Measurements from ENCODE around the gene A2ML1.
"Not testable (repeated sequence)": the region's sequence is repeated elsewhere in the genome, so short reads cannot be mapped to it uniquely, and the experiment has no call there.

The A2ML1 gene

DNA sequence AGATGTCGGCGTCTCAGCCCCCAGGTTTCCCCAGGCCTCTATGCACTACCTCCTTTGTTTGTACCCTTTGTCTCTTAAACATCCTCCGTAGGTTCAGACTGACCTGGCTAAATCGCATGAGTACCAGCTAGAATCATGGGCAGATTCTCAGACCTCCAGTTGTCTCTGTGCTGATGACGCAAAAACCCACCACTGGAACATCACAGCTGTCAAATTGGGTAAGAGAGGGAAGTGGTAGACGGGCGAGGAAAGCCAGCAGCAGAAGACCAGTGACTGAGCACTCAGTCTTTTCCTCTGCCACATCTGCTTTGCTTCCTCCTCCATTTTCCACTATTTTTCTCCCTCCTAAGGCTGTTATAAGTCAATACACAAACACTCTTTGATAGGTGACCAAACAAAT lies 29.7 kb downstream of the A2ML1 start:
- DNase-seq (ENCODE audit: low read depth in 2 of 2), result no peak

DNA sequence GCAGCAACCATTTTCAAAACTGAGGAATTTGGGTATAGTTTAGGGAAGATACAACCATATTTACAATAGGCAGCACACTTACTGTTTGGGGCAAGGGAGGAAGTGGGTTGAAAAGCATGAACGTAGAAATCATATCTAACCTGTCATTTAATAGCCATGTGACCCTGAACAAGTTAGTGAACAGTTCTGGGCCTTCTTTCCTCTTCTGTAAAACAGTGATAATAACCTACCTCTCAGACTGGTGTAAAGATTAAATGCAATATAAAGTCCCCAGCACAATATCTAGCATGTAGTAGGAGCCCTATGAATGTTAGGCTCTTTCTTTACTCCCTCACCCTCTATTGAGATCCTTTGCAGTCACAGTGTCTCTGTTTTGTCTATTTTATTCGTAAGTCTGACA lies 33.5 kb downstream of the A2ML1 start:
- DNase-seq (ENCODE audit: low read depth in 2 of 2), result no peak

DNA sequence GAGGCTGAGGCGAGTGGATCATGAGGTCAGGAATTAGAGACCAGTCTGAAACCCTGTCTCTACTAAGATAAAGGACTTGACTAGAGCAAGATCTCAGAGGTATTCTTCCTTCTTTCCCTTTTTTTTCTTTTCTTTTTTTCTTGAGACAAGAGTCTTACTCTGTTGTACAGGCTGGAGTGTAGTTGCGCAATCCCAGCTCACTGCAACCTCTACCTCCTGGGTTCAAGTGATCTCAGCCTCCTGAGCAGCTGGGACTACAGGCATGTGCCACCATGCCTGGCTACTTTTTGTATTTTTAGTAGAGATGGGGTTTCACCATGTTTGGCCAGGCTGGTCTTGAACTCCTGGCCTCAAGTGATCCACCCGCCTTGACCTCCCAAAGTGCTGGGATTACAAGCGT lies 37.0 kb downstream of the A2ML1 start:
- DNase-seq (ENCODE audit: low read depth in 2 of 2), result not testable (repeated sequence)

DNA sequence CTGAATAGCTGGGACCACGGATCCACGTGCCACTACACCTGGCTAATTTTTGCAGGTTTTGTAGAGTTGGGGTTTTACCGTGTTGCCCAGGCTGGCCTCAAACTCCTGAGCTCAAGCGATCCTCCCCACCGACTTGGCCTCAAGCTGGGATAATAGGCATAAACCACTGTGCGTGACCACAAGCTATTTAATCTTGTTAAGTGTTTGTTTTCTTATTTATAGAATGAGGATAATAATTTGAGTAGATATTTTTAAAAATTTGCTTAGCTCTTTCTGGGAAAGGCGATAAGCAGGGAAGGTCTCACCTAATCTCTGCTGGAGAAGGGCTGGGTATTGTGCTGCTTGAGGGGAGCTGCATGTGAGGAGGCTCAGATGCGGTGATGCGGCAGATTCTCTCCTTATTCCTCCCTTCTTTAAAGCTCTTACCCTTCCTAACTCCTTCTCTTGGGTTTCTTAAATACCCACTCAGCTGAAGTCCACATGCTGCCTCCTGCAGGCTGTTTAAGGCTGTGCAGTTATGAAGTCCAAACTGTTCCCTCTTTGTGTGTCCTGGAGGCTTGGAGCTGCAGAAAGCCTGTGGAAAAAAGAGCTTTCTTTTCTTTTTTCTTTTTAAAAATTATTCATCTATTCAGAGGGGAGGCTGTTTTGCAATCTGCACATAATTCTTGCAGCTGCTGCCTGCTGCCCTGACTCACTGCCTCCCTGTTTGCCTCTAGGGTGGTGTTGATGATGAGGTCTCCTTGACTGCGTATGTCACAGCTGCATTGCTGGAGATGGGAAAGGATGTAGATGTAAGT lies 37.9 kb downstream of the A2ML1 start:
- DNase-seq (ENCODE audit: low read depth in 2 of 2), result no peak

DNA sequence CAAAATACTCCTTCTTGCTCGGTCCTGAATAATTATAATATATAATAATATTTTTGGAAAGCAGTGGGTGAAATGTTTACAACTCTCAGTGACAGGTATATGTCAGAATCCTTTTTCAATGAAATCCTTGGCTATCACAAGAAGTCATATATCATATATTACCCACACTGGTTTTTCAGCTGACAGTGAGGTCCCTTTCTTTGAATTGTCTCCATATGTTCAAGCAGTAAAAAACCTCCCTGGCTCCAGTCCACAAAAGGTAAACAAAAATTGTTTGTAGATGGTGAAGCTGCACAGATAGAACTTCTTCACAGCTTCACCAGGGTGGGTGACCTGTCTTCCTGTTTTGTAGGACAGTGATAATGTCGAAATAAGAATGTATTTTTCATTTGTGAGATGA lies 44.0 kb downstream of the A2ML1 start:
- no peak for DNase-seq (ENCODE audit: low read depth in 2 of 2)

DNA sequence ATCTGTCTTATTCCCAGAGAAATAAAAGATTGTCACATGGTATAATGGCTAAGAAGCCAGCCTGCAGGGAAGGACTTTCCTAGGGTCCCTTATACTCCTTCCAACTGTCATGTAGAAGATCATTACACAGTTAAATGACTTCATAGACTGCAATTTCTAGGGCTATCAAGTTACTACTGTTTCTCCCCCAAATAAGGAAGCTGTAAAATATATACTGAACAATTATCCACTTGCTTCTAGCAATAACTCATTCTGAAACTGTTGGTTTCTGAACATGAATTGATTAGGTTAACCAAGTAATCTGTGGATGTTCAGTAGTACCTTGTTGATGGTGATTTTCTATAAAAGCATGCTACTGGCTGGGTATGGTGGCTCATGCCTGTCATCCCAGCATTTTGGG lies 44.6 kb downstream of the A2ML1 start:
- DNase-seq (ENCODE audit: low read depth in 2 of 2), result no peak

DNA sequence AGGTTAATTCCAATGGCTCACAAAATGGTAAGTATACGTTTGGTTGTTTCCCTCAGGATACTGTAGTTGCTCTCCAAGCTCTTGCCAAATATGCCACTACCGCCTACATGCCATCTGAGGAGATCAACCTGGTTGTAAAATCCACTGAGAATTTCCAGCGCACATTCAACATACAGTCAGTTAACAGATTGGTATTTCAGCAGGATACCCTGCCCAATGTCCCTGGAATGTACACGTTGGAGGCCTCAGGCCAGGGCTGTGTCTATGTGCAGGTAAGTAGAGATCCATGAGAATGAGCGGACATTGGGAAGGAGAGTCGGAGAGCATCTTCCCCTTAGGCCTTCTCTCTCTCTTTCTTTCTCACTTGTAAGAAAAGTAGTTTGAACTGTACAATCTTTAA lies 45.4 kb downstream of the A2ML1 start:
- DNase-seq (ENCODE audit: low read depth in 2 of 2), result no peak

DNA sequence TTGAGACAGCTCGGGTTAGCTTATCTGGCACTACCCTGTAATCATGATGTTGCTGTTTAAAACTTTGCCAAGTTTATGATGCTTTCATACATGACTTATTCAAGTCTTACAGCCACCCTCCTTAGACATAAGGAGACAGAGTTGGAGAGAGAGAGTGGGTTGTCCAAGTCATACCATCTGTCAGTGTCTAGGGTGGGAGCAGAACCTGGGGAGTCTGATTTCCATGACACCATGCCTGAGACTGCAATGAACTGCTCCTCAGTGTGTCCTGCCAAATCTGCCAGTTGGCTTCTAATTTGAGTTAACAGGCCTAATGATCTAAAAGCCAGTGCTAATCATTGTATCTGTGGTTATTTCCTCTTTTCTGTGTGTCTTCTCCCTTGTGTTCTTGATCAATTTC lies 48.2 kb downstream of the A2ML1 start:
- no peak for DNase-seq (ENCODE audit: low read depth in 2 of 2)

DNA sequence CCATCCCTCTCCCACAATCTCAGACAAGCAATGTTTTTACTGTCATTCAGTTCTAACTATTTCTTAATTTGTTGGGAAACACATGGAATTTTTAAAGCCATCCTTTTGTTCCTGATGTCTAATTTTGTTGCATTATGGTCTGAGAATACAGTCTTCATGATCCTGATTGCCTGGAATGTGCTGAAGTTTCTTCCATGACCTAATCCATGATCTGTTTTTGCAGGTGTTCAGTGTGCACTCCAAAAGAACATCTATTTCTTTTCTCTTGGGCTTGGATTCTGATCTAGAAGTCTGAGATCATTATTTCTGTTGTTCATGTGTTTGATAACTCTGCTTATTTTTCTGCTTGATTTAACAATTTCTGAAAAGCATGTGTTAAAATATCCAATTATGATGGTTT lies 48.6 kb downstream of the A2ML1 start:
- DNase-seq (ENCODE audit: low read depth in 2 of 2), result no peak

DNA sequence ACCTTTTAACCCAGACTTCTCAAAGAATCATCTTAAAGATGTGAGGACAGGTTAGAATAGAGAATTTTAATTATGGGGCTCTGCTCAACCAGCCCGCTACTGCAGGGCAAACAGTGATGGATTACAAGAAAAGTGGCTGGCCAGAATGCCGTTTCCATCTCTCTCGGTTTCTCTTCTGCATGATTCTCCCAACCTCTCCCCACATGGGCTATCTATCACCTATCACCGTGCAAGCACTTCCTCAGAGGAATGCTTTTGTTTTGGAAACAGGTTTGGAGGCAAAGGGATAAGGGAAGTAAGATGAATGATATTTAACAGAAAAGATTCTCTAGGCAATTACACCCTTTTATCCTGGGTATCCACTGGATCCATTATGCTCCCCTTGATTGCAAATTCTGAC lies 54.5 kb downstream of the A2ML1 start:
- no peak for DNase-seq (ENCODE audit: low read depth in 2 of 2)

DNA sequence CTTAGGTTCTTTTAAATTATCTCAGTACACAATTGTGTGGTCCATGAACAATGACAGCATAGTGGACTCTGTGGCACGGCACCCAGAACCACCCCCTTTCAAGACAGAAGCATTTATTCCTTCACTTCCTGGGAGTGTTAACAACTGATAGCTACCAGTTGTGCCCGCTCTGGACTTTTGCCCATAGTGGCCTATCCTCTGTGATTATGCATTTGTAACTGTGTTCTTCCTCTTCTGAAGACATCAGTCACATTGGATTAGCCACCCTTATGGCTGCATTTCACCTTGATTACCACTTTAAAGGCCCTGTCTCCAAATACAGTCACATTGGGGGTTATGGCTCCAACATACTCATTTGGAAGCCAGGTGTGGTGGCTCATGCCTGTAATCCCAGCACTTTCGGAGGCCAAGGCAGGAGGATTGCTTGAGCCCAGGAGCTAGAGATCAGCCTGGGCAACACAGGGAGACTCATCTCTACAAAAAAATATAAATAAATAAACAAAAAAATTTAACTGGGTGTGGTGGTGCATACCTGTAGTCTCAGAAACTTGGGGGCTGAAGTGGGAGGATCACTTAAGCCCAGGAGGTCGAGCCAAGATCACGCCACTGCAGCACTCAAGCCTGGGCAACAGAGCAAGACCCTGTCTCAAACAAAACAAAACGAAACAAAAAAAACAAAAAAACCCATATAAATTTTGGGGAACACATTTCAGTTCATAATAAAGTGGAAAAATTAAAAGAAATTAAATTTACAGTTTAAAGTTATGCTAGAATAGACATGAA lies 64.3 kb downstream of the A2ML1 start:
- no peak for DNase-seq (ENCODE audit: low read depth in 2 of 2)

DNA sequence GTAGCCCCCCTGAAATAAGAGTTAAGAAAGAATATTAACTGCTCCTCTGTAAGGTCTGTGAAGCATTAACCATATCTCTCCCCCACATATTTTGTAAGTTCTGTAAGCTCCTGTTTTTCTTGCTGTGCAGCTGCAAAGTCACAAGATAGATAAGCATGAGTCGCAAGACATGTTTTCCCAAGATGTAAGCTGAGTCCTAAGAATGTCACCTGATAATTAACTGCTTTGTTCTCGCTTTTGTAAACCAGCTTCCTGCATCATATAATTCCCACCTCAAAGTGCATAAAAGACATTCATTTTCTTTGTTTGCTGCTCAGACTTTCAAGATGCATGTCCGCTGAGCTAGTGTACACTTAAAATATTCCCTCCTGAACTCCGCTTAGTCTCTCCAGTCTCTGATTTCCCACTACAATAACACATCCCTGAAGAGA lies 64.9 kb downstream of the A2ML1 start:
- no peak for DNase-seq (ENCODE audit: low read depth in 2 of 2)

DNA sequence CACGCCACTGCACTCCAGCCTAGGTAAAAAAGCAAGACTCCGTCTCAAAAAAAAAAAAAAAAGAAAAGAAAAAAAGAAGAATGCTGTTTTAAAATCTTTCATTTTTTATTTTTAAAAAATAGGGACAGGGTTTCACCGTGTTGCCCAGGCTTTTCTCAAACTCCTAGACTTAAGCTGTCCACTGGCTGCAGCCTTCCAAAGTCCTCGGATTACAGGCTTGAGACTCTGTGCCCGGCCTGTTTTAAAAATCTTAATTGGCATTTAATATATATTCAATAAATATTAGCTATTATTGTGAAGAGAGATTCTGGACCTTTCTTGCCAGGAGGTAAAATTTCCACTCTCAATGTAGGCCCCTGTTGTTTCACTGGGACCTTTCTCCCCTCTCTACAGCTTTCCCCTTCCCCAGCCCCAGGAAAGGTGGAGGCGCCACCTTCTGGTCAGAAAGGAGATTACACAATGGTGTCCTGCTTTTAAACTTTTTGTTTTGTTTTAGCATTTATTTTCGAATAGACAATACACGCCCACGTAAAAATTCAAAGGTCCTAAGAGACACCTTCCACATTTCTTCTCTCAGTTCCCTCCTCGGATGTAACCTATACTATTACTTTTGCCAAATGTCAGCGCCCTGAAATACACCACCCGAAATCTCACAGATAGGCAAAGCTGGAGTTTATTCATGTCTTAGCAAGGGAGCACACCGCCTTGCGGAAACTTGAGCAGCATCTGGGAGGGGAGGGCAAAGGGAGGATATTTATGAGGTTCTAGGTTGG lies 68.1 kb downstream of the A2ML1 start:
- DNase-seq (ENCODE audit: low read depth in 2 of 2), result peak; percentile 23 to 27

DNA sequence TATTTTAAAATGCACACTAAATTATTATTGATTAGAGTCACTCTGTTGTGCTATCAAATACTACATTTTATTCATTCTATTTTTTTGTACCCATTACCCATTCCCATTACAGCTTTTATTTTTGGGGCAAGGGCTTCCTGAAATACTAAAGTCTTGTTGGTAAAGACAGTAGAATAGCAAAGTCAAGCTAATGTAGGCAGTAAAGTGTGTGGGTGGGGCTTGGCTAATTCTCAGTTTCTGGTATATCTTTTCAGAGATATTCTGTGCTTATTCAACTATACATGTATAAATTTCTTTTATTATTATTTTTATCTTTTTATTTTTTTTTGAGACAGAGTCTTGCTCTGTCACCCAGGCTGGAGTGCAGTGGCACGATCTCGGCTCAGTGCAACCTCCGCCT lies 69.6 kb downstream of the A2ML1 start:
- no peak for DNase-seq (ENCODE audit: low read depth in 2 of 2)

DNA sequence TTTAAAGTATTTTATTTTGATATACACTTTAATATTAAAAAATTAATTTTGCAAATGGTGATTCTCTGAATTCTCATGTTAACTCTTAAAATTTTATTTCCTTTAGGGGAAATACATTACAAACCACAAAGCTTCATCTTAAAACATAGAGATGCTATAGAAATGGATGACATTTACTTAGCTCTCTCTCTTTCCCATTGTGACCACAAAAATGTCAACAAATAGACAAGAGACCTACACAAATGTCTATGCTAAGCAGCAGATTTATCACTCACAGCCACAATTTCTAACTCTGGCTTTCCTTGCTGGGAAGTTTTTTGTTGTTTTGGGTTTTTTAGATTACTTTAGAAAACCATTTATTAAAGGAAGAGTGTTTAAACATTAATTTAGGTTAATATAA lies 72.0 kb downstream of the A2ML1 start:
- no peak for DNase-seq (ENCODE audit: low read depth in 2 of 2)

DNA sequence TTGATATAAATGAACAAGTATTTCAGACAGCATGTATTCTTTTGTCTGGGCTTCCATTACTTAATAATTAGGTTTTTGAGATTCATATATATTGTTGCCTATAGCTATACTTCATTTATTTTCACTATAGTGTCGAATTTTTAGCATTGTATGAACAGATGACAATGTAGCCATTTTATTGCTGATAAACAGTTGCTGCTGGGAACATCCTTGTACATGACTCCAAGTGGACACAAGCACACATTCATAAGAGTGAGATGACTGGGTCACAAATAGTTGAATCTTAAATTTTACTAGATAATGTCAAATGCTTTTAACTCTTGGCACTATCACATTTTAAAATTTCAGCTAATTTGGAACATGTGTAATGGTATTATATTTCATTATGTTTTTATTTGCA lies 72.6 kb downstream of the A2ML1 start:
- no peak for DNase-seq (ENCODE audit: low read depth in 2 of 2)

DNA sequence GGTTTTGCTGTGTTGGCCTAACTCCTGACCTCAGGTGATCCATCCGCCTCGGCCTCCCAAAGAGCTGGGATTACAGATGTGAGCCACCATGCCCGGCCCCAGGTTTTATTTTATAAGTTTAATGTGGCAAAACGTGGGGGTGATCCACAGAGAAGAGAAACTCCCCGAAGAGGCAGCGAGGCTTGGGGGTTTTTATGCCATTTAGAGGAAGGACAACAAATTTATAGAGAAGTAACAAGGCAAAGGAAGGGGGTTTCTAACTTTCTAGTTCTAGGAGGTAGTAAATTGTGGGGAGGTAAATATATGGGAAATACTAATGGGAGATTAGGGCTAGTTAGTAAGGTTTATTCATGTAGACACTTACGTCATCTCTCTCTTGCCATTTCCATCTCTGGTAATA lies 74.7 kb downstream of the A2ML1 start:
- DNase-seq (ENCODE audit: low read depth in 2 of 2), result no peak

DNA sequence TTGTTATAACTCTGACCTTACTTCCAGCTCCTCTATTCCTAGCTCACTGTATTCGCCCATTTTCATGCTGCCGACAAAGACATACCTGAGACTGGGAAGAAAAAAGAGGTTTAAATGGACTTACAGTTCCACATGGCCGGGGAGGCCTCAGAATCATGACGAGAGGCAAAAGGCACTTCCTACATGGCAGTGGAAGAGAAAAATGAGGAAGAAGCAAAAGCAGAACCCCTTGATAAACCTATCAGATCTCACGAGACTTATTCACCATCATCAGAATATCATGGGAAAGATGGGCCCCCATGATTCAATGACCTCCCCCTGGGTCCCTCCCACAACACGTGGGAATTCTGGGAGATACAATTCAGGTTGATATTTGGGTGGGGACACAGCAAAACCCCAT lies 77.4 kb downstream of the A2ML1 start:
- no peak for DNase-seq (ENCODE audit: low read depth in 2 of 2)

DNA sequence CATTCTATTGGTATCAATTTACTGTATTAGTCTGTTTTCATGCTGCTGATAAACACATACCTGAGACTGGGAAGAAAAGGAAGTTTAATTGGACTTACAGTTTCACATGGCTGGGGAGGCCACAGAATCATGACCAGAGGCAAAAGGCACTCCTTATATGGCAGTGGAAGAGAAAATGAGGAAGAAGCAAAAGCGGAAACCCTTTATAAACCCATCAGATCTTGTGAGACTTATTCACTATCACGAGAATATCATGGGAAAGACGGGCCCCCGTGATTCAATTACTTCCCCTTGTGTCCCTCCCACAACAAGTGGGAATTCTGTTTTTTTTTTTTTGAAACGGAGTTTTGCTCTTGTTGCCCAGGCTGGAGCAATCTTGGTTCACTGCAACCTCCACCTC lies 80.3 kb downstream of the A2ML1 start:
- not testable (repeated sequence) for DNase-seq (ENCODE audit: low read depth in 2 of 2)

DNA sequence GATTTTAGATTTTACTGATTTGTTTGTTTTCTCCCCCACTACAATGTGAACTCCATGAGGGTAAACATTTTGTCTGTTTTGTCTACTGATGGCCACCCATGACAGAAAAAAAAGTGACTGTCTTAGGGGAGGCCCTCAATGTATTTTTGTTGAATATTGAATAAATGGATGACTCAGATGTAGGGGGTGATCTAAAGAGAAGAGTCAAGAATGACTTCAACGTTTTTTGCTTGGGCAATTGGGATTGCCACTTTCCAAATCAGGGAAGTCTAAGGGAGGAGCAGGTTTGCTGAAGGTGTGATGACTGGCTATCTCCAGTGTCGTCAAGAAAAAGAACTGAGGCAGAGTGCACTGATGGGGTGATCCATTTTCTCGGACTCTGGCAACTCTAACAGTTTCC lies 81.2 kb downstream of the A2ML1 start:
- DNase-seq (ENCODE audit: low read depth in 2 of 2), result no peak

DNA sequence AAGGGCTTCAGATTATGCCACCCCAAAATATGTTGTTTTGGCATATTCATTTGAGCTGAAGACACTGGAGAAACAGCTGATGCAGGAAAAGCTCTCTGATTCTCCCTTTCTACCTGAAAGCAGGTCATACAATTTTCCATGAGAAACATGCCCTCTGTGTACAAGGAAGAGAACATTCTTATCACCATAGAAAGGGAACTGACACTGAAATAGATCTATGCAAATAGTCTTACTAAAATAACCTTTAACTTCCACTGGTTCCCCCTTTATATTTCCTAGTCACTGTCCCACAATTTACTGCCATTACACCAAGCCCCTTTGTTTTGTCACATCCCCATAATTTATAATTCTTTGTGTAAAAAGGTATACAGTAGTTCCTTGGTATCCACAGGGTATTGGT lies 82.2 kb downstream of the A2ML1 start:
- DNase-seq (ENCODE audit: low read depth in 2 of 2), result no peak

DNA sequence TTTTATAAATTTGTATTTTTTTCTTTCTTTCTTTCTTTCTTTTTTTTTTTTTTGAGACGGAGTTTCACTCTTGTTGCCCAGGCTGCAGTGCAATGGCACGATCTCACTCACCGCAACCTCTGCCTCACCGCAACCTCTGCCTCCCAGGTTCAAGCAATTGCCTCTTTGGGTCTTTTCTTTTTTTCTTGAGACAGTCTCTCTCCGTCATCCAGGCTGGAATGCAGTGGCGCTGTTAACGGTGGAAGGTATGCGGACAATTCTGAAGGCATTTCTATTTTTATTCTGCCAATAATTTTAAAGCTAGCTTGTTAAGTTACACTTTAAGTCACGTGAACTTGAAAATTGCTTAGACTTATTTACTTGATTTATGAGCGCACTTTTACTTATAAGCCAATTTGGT lies 83.1 kb downstream of the A2ML1 start:
- no peak for DNase-seq (ENCODE audit: low read depth in 2 of 2)
